ENCODE results near the gene COX5A.
"Not testable (repeated sequence)": the region's sequence is repeated elsewhere in the genome, so short reads cannot be mapped to it uniquely, and the experiment has no call there.

GRCh38 chr15:74894383-74894782, 43.5 kb downstream of the COX5A start:
- not testable (repeated sequence) for TF ChIP-seq POLR2A, POLR2AphosphoS5, EP300 (IDR thresholded peaks at IDR 0.05)
- TF ChIP-seq, protein P1, sequence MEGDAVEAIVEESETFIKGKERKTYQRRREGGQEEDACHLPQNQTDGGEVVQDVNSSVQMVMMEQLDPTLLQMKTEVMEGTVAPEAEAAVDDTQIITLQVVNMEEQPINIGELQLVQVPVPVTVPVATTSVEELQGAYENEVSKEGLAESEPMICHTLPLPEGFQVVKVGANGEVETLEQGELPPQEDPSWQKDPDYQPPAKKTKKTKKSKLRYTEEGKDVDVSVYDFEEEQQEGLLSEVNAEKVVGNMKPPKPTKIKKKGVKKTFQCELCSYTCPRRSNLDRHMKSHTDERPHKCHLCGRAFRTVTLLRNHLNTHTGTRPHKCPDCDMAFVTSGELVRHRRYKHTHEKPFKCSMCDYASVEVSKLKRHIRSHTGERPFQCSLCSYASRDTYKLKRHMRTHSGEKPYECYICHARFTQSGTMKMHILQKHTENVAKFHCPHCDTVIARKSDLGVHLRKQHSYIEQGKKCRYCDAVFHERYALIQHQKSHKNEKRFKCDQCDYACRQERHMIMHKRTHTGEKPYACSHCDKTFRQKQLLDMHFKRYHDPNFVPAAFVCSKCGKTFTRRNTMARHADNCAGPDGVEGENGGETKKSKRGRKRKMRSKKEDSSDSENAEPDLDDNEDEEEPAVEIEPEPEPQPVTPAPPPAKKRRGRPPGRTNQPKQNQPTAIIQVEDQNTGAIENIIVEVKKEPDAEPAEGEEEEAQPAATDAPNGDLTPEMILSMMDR (IDR thresholded peaks at IDR 0.05) = not testable (repeated sequence)
